ENCODE results near the gene AHDC1. TPM values are rescaled to one million over a fixed set of nuclear protein-coding genes. Genes with fewer than 3 reads are reported as not detected.
"Not testable (repeated sequence)": the region's sequence is repeated elsewhere in the genome, so short reads cannot be mapped to it uniquely, and the experiment has no call there.

Gene AHDC1
- total RNA-seq, 2 donors from 2014 or later = 27.1 to 83.7 TPM

DNA sequence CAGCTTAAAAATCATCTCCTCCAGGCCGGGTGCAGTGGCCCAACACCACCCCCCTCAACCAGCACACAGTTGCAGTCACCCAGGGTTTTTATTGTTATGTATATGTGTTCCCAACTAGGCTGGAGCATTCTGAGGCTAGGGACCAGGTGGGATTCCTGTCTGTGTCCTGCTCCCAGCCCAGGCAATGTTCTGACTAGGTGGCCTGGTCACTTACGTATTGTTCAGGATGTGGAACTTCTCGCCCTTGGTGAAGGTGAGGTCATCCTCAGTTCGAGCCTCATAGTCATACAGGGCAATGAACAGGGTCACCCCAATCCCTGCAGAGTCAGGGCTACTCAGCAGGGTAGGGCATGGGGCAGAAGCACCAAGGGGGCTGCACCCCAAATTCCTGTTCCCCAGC lies 18.9 kb upstream of the AHDC1 start:
- TF ChIP-seq POLR2A (IDR thresholded peaks at IDR 0.05) = no peak
- TF ChIP-seq, protein P1, sequence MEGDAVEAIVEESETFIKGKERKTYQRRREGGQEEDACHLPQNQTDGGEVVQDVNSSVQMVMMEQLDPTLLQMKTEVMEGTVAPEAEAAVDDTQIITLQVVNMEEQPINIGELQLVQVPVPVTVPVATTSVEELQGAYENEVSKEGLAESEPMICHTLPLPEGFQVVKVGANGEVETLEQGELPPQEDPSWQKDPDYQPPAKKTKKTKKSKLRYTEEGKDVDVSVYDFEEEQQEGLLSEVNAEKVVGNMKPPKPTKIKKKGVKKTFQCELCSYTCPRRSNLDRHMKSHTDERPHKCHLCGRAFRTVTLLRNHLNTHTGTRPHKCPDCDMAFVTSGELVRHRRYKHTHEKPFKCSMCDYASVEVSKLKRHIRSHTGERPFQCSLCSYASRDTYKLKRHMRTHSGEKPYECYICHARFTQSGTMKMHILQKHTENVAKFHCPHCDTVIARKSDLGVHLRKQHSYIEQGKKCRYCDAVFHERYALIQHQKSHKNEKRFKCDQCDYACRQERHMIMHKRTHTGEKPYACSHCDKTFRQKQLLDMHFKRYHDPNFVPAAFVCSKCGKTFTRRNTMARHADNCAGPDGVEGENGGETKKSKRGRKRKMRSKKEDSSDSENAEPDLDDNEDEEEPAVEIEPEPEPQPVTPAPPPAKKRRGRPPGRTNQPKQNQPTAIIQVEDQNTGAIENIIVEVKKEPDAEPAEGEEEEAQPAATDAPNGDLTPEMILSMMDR (IDR thresholded peaks at IDR 0.05) = no peak
- no peaks in the 10 kb centered on the region for H3K36me3 ChIP-seq
- DNase-seq (ENCODE audit: low spot score) = no peak
- no peaks in the 10 kb centered on the region for H3K27me3 ChIP-seq (replicated peaks; ENCODE audit: insufficient read depth)
- 94% methylated on average over 4 of the region's 4 CpGs for WGBS
- no peak overlapping the region for H3K27ac ChIP-seq
- no peaks in the 10 kb centered on the region for H3K4me1 ChIP-seq (replicated peaks)
- H3K9me3 ChIP-seq = no peaks in the 10 kb centered on the region
- intact Hi-C loops (cut with DNase I) = no loop called here
- H3K4me3 ChIP-seq = no peak overlapping the region

DNA sequence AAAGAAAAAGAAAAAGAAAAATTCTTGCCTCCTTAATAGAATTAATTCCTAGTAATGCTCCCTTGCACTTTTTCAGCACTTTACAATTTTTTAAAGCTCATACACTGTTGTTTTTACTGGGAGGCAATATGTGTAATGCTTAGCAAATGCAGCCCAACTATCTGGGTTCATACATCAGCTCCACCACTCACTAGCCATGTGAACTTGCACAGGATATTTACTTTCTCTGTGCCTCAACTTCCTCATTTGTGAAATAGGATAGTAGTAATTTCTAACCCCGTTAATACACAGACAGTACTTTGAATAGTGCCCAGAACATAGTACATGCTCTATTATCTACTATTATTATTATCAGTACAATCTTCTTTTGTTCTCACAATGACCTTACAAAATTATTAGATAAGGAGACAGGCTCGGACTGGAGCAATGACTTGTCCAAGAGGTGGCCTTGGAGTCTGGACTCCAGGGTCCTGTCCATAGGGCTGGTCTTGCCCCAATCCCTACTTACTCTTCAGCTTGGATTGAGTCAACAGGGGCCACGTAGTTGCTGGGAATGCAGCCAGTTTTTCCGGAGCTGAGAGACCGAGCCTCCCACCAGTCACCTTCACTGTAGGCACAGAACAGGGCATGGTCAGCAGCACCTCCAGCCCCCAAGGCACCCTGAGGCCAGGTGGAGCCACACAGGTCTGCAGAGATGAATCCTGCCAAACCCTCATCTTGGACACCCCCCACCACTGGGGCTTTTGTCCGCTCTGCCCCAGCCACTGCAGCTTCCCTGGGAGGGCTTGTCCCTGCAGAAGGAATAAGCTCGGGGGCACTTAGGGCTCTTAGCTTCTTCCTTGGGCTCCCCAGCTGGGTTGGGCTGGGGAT lies 17.3 kb upstream of the AHDC1 start:
- intact Hi-C loops (cut with DNase I) = no loop called here
- no peak for DNase-seq (ENCODE audit: low spot score)
- Histone ChIP-seq H3K36me3 (no peaks in the 10 kb centered on the region), H3K4me3 (no peak overlapping the region), H3K4me1 (replicated peaks) (no peaks in the 10 kb centered on the region), H3K27me3 (replicated peaks; ENCODE audit: insufficient read depth) (no peaks in the 10 kb centered on the region), H3K9me3 (no peaks in the 10 kb centered on the region), H3K27ac (no peak overlapping the region)
- no peak for TF ChIP-seq POLR2AphosphoS5 (IDR thresholded peaks at IDR 0.05)
- no peak for TF ChIP-seq POLR2A (IDR thresholded peaks at IDR 0.05)
- TF ChIP-seq, protein P1 (IDR thresholded peaks at IDR 0.05) = no peak
- WGBS = 40% methylated on average over 7 of the region's 7 CpGs

DNA sequence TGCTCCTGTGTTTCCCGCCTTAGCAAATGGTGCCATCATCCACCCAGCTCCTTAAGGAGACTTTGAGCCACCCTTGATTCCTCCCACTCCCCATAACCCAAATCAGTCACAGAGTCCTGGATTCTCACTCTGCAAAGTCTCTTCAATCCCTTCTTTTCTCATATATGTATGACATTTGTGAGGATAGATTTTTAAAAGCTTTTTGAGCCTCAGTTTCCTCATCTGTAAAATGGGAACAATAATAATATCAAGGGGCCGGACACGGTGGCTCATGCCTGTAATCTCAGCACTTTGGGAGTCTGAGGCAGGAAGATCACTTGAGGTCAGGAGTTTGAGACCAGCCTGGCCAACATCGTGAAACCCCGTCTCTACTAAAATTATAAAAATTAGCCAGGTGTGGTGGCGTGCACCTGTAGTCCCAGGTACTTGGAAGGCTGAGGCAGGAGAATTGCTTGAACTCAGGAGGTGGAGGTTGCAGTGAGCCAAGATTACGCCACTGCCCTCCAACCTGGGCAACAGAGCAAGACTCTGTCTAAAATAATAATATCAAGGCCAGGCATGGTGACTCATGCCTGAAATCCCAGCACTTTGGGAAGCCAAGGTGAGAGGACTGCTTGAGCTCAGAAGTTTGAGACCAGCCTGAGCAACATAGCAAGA lies 16.0 kb upstream of the AHDC1 start:
- not testable (repeated sequence) for H3K4me3 ChIP-seq

DNA sequence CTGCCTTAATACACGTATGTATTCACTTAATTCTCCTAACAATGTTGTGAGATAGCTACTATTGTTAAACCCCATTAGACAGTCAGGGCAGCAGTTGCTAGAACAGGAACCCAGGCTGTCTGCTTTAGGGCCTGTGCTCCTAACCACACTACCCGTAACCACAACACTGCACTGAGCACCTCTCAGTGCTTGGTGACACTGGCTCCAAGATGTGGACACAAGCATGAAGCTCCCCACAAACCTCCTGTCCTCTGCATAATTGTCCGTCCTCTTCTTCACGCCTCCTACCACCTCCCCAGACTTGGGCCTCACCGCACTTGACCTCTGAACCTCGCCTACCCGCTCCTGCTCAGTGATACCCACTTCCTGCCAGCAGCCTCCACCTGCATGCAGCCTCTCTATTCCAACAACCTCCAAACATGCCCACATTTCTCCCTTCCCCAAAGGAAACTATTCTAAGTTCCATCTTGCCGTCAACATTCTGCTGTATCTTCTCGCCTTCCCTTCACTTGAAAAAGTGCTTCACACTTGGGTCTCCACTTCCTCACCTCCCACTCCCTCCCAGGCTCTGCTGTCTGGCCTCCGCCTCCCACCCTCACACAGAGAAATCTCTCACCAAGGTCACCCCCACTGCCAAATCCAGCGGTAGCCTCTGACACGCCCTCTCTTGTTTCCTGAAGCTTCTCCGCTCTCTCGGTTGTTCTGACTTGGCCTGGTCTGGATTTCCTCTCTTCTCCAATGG lies 14.6 kb upstream of the AHDC1 start:
- no peak overlapping the region for H3K27ac ChIP-seq
- intact Hi-C loops (cut with DNase I) = no loop called here
- H3K36me3 ChIP-seq = no peaks in the 10 kb centered on the region
- no peaks in the 10 kb centered on the region for H3K9me3 ChIP-seq
- H3K4me3 ChIP-seq = no peak overlapping the region
- TF ChIP-seq POLR2AphosphoS5 (IDR thresholded peaks at IDR 0.05) (no peak), POLR2A (IDR thresholded peaks at IDR 0.05) (no peak)
- TF ChIP-seq, protein P1 (IDR thresholded peaks at IDR 0.05) = no peak
- no peaks in the 10 kb centered on the region for H3K27me3 ChIP-seq (replicated peaks; ENCODE audit: insufficient read depth)
- WGBS = 79% methylated on average over 14 of the region's 14 CpGs
- H3K4me1 ChIP-seq (replicated peaks) = no peaks in the 10 kb centered on the region
- no peak for DNase-seq (ENCODE audit: low spot score)

More for the DNA sequence above, 16.0 kb upstream of the AHDC1 start:
- H3K4me1 ChIP-seq (replicated peaks); H3K27me3 ChIP-seq (replicated peaks; ENCODE audit: insufficient read depth); H3K36me3 ChIP-seq; H3K9me3 ChIP-seq; DNase-seq (ENCODE audit: low spot score); H3K27ac ChIP-seq; intact Hi-C loops (cut with DNase I): not testable (repeated sequence)
- WGBS = 96% methylated on average over 7 of the region's 7 CpGs

DNA sequence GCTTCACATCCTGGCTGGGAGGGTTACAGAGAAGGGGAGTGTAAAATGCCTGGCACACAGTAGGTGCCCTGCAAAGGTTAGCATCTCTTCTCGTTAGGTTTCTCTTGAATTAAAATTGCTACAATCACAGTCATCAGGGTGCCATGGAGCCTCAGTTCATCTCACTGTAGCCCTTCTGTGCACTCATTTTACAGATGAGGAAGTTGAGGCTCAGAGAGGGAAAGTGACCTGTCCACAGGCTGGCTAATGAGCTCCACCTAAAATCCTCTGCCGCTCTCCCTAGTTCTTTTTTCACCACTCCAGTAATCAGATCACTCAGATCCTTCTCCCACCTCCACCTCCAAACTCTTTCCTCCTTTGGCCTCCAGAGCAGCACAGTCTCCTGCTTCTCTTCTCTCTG lies 13.5 kb upstream of the AHDC1 start:
- no peaks in the 10 kb centered on the region for H3K4me1 ChIP-seq (replicated peaks)
- no peak overlapping the region for H3K4me3 ChIP-seq
- TF ChIP-seq POLR2AphosphoS5 (IDR thresholded peaks at IDR 0.05) (no peak), POLR2A (IDR thresholded peaks at IDR 0.05) (no peak)
- TF ChIP-seq, protein P1 (IDR thresholded peaks at IDR 0.05) = no peak
- H3K36me3 ChIP-seq = no peaks in the 10 kb centered on the region
- H3K27me3 ChIP-seq (replicated peaks; ENCODE audit: insufficient read depth) = no peaks in the 10 kb centered on the region
- no peak overlapping the region for H3K27ac ChIP-seq
- H3K9me3 ChIP-seq = no peaks in the 10 kb centered on the region
- intact Hi-C loops (cut with DNase I) = no loop called here
- WGBS = 88% methylated on average over 2 of the region's 2 CpGs
- no peak for DNase-seq (ENCODE audit: low spot score)

Measured in prostate gland (tissue), 2 donors.